Activated CD8-positive, alpha-beta T cell treated with anti-CD3 and anti-CD28 coated beads, Interleukin-2, amount 10 ng/mL, durations not matched to agents 7 days and 5 days (primary cell): ENCODE measurements around the gene FGF12. TPM values are rescaled to one million over a fixed set of nuclear protein-coding genes. Genes with fewer than 3 reads are reported as not detected.

Source experiments
- ATAC-seq: fragments of 150-1000 bp; cut with Tn5 transposase; one replicate; pipeline ENCODE4 v1.10.0; 2021; ENCODE audit warnings: moderate library complexity
- CTCF ChIA-PET: fragments of 350-600 bp; sonication (Branson Sonifier 250); formaldehyde crosslinking; loops from one replicate; lab custom pipeline; 2021; ENCODE audit warnings: antibody characterized with exemption; lab: Charles Lee
- POLR2A ChIA-PET: fragments of 350-600 bp; sonication (Branson Sonifier 250); formaldehyde crosslinking; loops from one replicate; lab custom pipeline; 2021; ENCODE audit warnings: antibody characterized with exemption; lab: Charles Lee
- DNase-seq: peaks from one replicate; pipeline ENCODE4 v3.0.0-alpha.2; 2020
- H3K27ac Mint-ChIP-seq: one replicate; pipeline ENCODE4 v1.8.0; 2021; ENCODE audit warnings: mild to moderate bottlenecking, mixed read lengths
- H3K27me3 Mint-ChIP-seq: one replicate; pipeline ENCODE4 v1.8.0; 2021; ENCODE audit warnings: low read depth, mixed read lengths
- H3K36me3 Mint-ChIP-seq: one replicate; pipeline ENCODE4 v1.8.0; 2021; ENCODE audit warnings: low read depth, mixed read lengths
- H3K4me1 Mint-ChIP-seq: one replicate; pipeline ENCODE4 v1.8.0; 2021; ENCODE audit warnings: low read depth, mixed read lengths
- H3K4me3 Mint-ChIP-seq: one replicate; pipeline ENCODE4 v1.8.0; 2021; ENCODE audit warnings: mild to moderate bottlenecking, mixed read lengths
- H3K9me3 Mint-ChIP-seq: one replicate; pipeline ENCODE4 v1.8.0; 2022; ENCODE audit warnings: mixed read lengths; ENCODE audit not compliant: insufficient read depth
- total RNA-seq, 2 experiments: library from RNA; stranded (reverse); gene quantifications; one replicate each; pipeline ENCODE4 v1.2.3, GENCODE V29; 2021

The FGF12 gene
- total RNA-seq, 2 experiments from 2014 or later, result not detected

DNA sequence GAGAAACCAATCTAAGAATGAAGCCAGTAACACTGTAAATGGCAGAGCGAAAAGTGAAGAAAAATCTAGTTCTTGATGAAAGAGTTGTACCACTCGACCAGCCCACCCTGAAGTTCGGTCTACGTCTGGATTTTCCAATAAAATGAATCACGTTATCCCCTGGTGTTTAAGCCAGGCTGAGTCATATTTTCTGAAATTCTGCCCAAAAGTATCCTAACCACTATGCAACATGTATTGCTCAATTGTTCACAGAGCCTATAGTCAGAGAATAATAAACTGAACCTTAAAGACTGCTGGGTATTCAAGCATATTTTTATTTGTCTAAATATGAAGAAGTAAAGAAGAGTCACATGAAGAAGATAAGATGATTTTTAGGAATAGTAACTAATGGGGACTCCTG, 245.7 kb downstream of the FGF12 start:
- Mint-ChIP-seq H3K27ac (no peak overlapping the region), H3K27me3 (no peaks in the 10 kb centered on the region), H3K4me3 (no peak overlapping the region), H3K4me1 (no peaks in the 10 kb centered on the region), H3K9me3 (no peaks in the 10 kb centered on the region), H3K36me3 (no peaks in the 10 kb centered on the region)
- no peak for DNase-seq
- ATAC-seq, result no peak
- CTCF ChIA-PET, result no interaction called here
- POLR2A ChIA-PET, result no interaction called here

- ChIA-PET POLR2A (no interaction called here), CTCF (interaction anchor here (2.3 kb wide), 1 partner anchor 23 kb away, joined by 9 read pairs; no protein-coding TSS in a partner anchor)
- H3K27ac Mint-ChIP-seq, result no peak overlapping the region
- no peaks in the 10 kb centered on the region for H3K4me1 Mint-ChIP-seq
- H3K9me3 Mint-ChIP-seq, result no peaks in the 10 kb centered on the region
- peaks cover 8% of the 10 kb centered on the region for H3K27me3 Mint-ChIP-seq
- peak; percentile 76 for ATAC-seq
- peak; percentile 57 for DNase-seq
- H3K4me3 Mint-ChIP-seq, result no peak overlapping the region
- no peaks in the 10 kb centered on the region for H3K36me3 Mint-ChIP-seq
These were observed 259.9 kb downstream of the FGF12 start for GRCh38 chr3:192467230-192468140.

GRCh38 chr3:192449036-192449435, 278.3 kb downstream of the FGF12 start:
- ATAC-seq, result no peak
- POLR2A ChIA-PET, result no interaction called here
- CTCF ChIA-PET, result no interaction called here
- no peaks in the 10 kb centered on the region for H3K36me3 Mint-ChIP-seq
- no peaks in the 10 kb centered on the region for H3K4me1 Mint-ChIP-seq
- H3K27ac Mint-ChIP-seq, result no peak overlapping the region
- no peak overlapping the region for H3K4me3 Mint-ChIP-seq
- no peaks in the 10 kb centered on the region for H3K9me3 Mint-ChIP-seq
- DNase-seq, result no peak
- H3K27me3 Mint-ChIP-seq, result peaks cover 4% of the 10 kb centered on the region

GRCh38 chr3:192445770-192446644, 281.3 kb downstream of the FGF12 start:
- no peaks in the 10 kb centered on the region for H3K36me3 Mint-ChIP-seq
- H3K4me3 Mint-ChIP-seq, result no peak overlapping the region
- ChIA-PET CTCF (no interaction called here), POLR2A (no interaction called here)
- no peaks in the 10 kb centered on the region for H3K9me3 Mint-ChIP-seq
- ATAC-seq, result no peak
- no peak for DNase-seq
- H3K27me3 Mint-ChIP-seq, result peaks cover 4% of the 10 kb centered on the region
- H3K4me1 Mint-ChIP-seq, result no peaks in the 10 kb centered on the region
- no peak overlapping the region for H3K27ac Mint-ChIP-seq

DNA sequence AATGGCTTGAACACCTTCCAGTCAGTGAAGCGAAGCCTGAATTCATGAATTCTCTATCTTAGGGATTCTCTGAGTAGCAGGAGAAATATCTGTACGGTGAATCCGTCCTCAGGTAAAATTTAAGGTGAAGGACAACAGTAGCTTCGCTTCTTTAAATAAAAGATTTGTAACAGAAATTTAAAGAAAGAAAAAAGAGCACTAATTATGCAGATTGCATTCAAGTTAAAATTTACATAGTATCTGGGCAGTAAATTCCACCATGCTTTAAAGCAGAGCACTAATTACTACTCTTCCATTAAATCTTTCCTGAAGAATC, 282.6 kb downstream of the FGF12 start:
- Mint-ChIP-seq H3K27me3 (peaks cover 4% of the 10 kb centered on the region), H3K27ac (no peak overlapping the region), H3K9me3 (no peaks in the 10 kb centered on the region), H3K36me3 (no peaks in the 10 kb centered on the region), H3K4me1 (no peaks in the 10 kb centered on the region), H3K4me3 (no peak overlapping the region)
- ATAC-seq, result no peak
- CTCF ChIA-PET, result interaction anchor here (0.6 to 2.8 kb wide), 24 partner anchors 8 to 1200 kb away, joined by 3 to 20 read pairs (median 4); no protein-coding TSS in a partner anchor
- DNase-seq, result no peak
- POLR2A ChIA-PET, result no interaction called here

DNA sequence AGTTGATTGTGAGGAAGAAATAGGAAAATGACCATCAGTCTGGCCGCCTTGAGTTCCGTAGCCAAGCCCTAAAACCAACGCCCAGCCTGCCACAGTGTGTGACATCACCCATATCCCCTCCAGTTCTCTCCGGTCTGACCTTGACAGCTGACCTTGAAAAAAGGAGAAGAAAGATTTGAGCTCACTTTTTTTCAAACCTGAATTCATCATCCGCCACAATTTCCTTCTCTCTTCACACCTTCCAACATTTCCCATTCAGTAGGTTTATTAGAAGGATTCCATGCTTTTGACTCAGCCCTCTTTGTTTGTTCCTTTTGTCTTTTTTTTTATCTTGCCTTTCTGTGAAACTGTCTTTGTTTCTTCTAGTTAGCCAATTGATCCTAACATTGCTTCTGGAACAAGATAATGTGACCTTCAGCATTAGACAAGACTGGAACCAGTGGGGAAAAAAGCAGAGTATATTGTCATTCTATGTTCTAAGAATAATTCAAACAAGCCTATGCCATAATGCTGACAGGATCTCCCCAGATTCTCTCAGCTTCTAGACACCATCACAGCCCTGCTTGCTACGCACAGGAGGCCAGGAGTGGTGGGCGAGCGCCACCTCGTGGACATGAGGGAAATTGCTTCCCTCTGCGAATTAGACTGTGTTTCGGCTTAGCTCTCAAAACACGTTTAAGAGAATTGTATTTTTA, 283.1 kb downstream of the FGF12 start:
- DNase-seq (peak; percentile 65), ATAC-seq (peak; percentile 69)
- peaks cover 4% of the 10 kb centered on the region for H3K27me3 Mint-ChIP-seq
- H3K4me1 Mint-ChIP-seq, result no peaks in the 10 kb centered on the region
- H3K9me3 Mint-ChIP-seq, result no peaks in the 10 kb centered on the region
- ChIA-PET CTCF (interaction anchor here (0.6 to 2.8 kb wide), 32 partner anchors 8 to 1200 kb away, joined by 3 to 20 read pairs (median 4); no protein-coding TSS in a partner anchor), POLR2A (no interaction called here)
- H3K36me3 Mint-ChIP-seq, result no peaks in the 10 kb centered on the region
- no peak overlapping the region for H3K27ac Mint-ChIP-seq
- H3K4me3 Mint-ChIP-seq, result no peak overlapping the region

DNA sequence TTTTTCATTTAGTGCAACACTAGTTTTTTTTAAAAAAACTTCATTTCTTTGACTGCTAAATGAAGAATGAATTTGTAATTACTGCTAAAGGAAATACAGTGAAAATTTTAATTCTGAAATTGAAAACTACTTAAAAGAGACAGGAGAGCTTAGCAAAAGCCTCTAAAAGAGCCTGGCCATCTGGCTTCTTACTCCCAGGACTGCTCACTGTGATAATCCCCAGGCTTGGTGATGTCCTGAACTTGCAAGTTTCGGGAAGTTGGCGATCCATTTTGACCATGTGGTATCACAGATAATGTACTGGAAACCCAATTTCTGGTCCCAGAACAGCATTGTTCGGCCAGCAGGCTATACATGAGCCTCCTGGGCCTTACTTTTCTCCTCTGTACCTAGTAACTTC, 292.1 kb downstream of the FGF12 start:
- ATAC-seq (no peak), DNase-seq (no peak)
- Mint-ChIP-seq H3K27ac (no peak overlapping the region), H3K4me3 (no peak overlapping the region), H3K27me3 (no peaks in the 10 kb centered on the region), H3K36me3 (no peaks in the 10 kb centered on the region), H3K9me3 (no peaks in the 10 kb centered on the region), H3K4me1 (no peaks in the 10 kb centered on the region)
- ChIA-PET POLR2A (no interaction called here), CTCF (interaction anchor here (2.0 kb wide), 1 partner anchor 10 kb away, joined by 12 read pairs; no protein-coding TSS in a partner anchor)

GRCh38 chr3:192434186-192434585, 293.2 kb downstream of the FGF12 start:
- DNase-seq (no peak), ATAC-seq (no peak)
- H3K36me3 Mint-ChIP-seq, result no peaks in the 10 kb centered on the region
- POLR2A ChIA-PET, result no interaction called here
- CTCF ChIA-PET, result interaction anchor here (1.6 kb wide), 1 partner anchor 10 kb away, joined by 5 read pairs; no protein-coding TSS in a partner anchor
- no peak overlapping the region for H3K27ac Mint-ChIP-seq
- no peaks in the 10 kb centered on the region for H3K27me3 Mint-ChIP-seq
- no peaks in the 10 kb centered on the region for H3K4me1 Mint-ChIP-seq
- H3K9me3 Mint-ChIP-seq, result no peaks in the 10 kb centered on the region
- H3K4me3 Mint-ChIP-seq, result no peak overlapping the region

DNA sequence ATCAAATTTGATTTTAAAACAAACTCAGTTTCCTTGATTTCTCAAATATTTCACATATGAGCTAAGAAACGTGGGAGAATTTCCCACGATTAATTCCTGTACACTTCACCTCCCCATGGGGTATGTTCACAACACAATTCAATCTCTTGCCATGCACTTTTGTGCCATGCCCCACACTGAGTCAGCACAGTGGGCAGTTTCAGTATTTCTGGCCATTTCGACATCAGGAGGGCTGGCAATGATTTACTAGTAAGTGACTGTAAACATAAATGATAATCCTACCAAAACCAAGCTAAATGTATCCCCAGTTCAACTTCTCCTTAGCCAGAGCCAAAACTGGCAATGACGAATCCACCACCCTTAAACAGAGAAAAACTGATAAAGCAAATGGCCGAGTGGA, 293.6 kb downstream of the FGF12 start:
- no peaks in the 10 kb centered on the region for H3K9me3 Mint-ChIP-seq
- POLR2A ChIA-PET, result no interaction called here

DNA sequence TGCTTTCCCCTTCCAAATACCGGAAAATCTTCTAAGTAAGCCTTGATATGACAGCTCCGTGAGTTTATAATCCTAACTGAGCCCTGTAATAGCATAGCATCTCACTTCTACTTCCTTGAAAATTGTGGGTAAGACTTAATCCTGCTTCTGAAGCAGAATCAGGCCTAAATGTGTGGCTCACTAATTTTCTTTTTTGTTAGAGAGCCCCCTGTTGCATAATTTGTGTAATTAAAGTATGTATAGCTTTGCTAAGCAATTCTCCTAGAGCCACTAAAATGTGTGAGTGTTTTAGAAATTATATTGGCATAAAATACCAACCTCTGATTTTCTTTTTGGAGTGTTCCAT, 304.4 kb downstream of the FGF12 start:
- H3K27me3 Mint-ChIP-seq, result no peaks in the 10 kb centered on the region
- CTCF ChIA-PET, result interaction anchor here (1.2 to 2.5 kb wide), 4 partner anchors 8 to 236 kb away, joined by 4 to 11 read pairs (median 6); no protein-coding TSS in a partner anchor
- no peaks in the 10 kb centered on the region for H3K4me1 Mint-ChIP-seq
- H3K4me3 Mint-ChIP-seq, result no peak overlapping the region
- DNase-seq (no peak), ATAC-seq (no peak)
- no peak overlapping the region for H3K27ac Mint-ChIP-seq
- H3K9me3 Mint-ChIP-seq, result no peaks in the 10 kb centered on the region
- no peaks in the 10 kb centered on the region for H3K36me3 Mint-ChIP-seq
- POLR2A ChIA-PET, result no interaction called here

More for the DNA sequence above, 293.6 kb downstream of the FGF12 start:
- Mint-ChIP-seq H3K4me3 (no peak overlapping the region), H3K27ac (no peak overlapping the region), H3K27me3 (no peaks in the 10 kb centered on the region), H3K4me1 (no peaks in the 10 kb centered on the region), H3K36me3 (no peaks in the 10 kb centered on the region)
- CTCF ChIA-PET, result interaction anchor here (1.6 kb wide), 1 partner anchor 10 kb away, joined by 5 read pairs; no protein-coding TSS in a partner anchor
- DNase-seq (no peak), ATAC-seq (no peak)

DNA sequence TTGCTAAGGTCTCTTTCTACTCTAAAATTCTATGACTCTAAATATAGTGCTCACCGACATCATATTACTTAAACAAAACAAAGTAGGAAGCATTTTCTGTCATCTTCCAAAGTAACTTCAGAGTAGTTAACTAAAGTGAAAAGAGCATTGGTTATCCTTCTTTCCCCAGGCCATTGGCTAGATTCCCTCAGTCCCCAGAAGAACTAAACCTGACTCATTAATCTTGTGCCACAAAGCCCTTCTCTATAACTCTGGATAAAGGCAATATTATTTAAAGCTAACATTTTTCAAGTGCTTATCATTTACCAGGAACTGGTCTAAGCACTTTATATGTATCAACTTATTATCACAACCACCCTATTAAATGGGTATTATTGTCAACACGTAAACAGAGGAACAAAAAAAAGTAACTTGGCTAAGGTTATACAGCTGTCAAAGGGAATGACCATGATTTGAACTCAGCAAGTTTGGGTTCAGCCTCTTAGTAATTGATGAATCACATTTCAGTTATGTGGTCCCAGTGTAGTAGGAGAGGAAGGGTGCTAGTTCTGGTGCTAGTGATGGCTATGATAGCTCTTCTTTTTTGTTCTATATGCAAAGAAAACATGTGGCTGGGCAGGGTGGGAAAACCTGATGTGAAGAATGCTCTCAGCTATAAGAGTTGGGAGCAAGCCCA, 304.9 kb downstream of the FGF12 start:
- no peak for DNase-seq
- Mint-ChIP-seq H3K4me1 (no peaks in the 10 kb centered on the region), H3K36me3 (no peaks in the 10 kb centered on the region), H3K27me3 (no peaks in the 10 kb centered on the region), H3K4me3 (no peak overlapping the region), H3K27ac (no peak overlapping the region), H3K9me3 (no peaks in the 10 kb centered on the region)
- ChIA-PET POLR2A (no interaction called here), CTCF (interaction anchor here (1.2 to 2.5 kb wide), 4 partner anchors 8 to 235 kb away, joined by 4 to 11 read pairs (median 6); no protein-coding TSS in a partner anchor)
- no peak for ATAC-seq
